Measurements from ENCODE around the gene CNIH1.

GRCh38 chr14:54444681-54445080 is 3.5 kb upstream of the CNIH1 start:
- TF ChIP-seq CTCF (IDR thresholded peaks at IDR 0.05) (no peak), POLR2A (IDR thresholded peaks at IDR 0.05) (no peak)
